Ishikawa (cell line): ENCODE measurements around the gene TTC13.

Source experiments
- CEBPB ChIP-seq: IDR thresholded peaks from 2 replicates; pipeline ENCODE4 v1.6.1; 2012
- CREB1 ChIP-seq: IDR thresholded peaks from 2 replicates; pipeline ENCODE4 v1.6.1; 2012; ENCODE audit warnings: low read depth
- EGR1 ChIP-seq: IDR thresholded peaks from 2 replicates; pipeline ENCODE4 v1.6.1; 2012
- EP300 ChIP-seq: IDR thresholded peaks from 2 replicates; pipeline ENCODE4 v1.6.1; 2012; ENCODE audit warnings: borderline replicate concordance
- FOXM1 ChIP-seq: IDR thresholded peaks from 2 replicates; pipeline ENCODE4 v1.6.1; 2012; ENCODE audit warnings: low read depth, borderline replicate concordance
- NFIC ChIP-seq: IDR thresholded peaks from 2 replicates; pipeline ENCODE4 v1.6.1; 2012
- RAD21 ChIP-seq: IDR thresholded peaks from 2 replicates; pipeline ENCODE4 v1.6.1; 2012; ENCODE audit warnings: low read depth
- TCF12 ChIP-seq: IDR thresholded peaks from 2 replicates; pipeline ENCODE4 v1.6.1; 2012; ENCODE audit warnings: low read depth
- TEAD4 ChIP-seq: IDR thresholded peaks from 2 replicates; pipeline ENCODE4 v1.6.1; 2012
- YY1 ChIP-seq: IDR thresholded peaks from 2 replicates; pipeline ENCODE4 v1.6.1; 2012; ENCODE audit warnings: low read depth
- ZBTB7A ChIP-seq: IDR thresholded peaks from 2 replicates; pipeline ENCODE4 v1.6.1; 2012; ENCODE audit warnings: low read depth
- TF ChIP-seq, protein P1 (sequence below): IDR thresholded peaks from 2 replicates; pipeline ENCODE4 v1.6.1; 2012
- TF ChIP-seq, protein P2 (sequence below): IDR thresholded peaks from 2 replicates; pipeline ENCODE4 v1.6.1; 2012; ENCODE audit warnings: low read depth, mild to moderate bottlenecking

DNA sequence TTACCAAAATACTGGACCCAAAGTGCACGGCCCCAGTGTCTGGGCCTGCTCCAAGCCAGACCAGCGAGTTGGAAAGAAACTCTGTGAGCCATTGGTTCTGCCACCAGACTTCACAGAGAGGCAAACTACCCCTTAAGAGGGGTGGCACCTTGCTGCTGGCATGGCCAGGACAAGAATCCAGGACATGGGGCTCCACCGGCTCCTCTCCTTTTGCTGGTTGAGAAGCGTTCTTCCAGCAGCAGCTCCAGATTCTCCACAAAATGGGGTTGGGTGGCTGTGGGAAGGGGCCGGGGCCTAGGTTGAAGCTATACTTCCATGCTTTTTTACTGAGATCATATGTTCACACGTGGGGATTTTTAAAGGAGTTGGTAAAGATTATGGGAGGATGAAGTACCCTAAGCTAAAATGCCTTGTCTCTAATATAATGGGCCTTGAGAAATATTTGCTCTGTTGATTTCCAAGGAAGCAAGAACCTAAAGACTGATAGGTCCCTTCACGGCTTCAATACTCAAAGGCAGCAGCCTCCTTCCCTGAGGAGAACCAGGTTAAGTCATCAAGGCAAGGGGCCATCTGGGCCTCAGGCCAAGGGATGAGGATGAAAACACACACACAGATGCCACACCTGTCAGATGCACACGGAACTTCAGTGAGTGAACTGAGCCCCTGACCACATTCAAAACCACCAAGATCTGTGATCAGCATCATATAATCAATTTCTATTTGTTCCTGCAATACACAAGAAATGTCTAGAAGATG is 113.4 kb downstream of the TTC13 start:
- TF ChIP-seq CEBPB (no peak), EP300 (no peak), EGR1 (no peak), CREB1 (no peak), YY1 (no peak), RAD21 (no peak), FOXM1 (no peak), TEAD4 (no peak), NFIC (no peak), ZBTB7A (no peak), TCF12 (no peak)
- TF ChIP-seq, protein P1, sequence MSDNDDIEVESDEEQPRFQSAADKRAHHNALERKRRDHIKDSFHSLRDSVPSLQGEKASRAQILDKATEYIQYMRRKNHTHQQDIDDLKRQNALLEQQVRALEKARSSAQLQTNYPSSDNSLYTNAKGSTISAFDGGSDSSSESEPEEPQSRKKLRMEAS = no peak
- TF ChIP-seq, protein P2, sequence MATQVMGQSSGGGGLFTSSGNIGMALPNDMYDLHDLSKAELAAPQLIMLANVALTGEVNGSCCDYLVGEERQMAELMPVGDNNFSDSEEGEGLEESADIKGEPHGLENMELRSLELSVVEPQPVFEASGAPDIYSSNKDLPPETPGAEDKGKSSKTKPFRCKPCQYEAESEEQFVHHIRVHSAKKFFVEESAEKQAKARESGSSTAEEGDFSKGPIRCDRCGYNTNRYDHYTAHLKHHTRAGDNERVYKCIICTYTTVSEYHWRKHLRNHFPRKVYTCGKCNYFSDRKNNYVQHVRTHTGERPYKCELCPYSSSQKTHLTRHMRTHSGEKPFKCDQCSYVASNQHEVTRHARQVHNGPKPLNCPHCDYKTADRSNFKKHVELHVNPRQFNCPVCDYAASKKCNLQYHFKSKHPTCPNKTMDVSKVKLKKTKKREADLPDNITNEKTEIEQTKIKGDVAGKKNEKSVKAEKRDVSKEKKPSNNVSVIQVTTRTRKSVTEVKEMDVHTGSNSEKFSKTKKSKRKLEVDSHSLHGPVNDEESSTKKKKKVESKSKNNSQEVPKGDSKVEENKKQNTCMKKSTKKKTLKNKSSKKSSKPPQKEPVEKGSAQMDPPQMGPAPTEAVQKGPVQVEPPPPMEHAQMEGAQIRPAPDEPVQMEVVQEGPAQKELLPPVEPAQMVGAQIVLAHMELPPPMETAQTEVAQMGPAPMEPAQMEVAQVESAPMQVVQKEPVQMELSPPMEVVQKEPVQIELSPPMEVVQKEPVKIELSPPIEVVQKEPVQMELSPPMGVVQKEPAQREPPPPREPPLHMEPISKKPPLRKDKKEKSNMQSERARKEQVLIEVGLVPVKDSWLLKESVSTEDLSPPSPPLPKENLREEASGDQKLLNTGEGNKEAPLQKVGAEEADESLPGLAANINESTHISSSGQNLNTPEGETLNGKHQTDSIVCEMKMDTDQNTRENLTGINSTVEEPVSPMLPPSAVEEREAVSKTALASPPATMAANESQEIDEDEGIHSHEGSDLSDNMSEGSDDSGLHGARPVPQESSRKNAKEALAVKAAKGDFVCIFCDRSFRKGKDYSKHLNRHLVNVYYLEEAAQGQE = no peak
